Endothelial cell of umbilical vein (primary cell): ENCODE results near the gene ZFP42. TPM values are rescaled to one million over a fixed set of nuclear protein-coding genes. Genes with fewer than 3 reads are reported as not detected.

ENCODE experiments used
- BruUV-seq: library from RNA; stranded (reverse); fragments of 400-500 nt; replicated peaks from 2 replicates; lab custom pipeline; 2021; lab: Mats Ljungman, UMichigan
- CTCF ChIA-PET: fragments of 300-600, 350-600 bp; sonication (Branson Sonifier 250); formaldehyde crosslinking; loops from one replicate; lab custom pipeline; 2021; ENCODE audit warnings: antibody characterized with exemption, inconsistent platforms; lab: Charles Lee
- POLR2A ChIA-PET: fragments of 300-600, 350-600 bp; sonication (Branson Sonifier 250); formaldehyde crosslinking; loops from one replicate; lab custom pipeline; 2021; ENCODE audit warnings: antibody characterized with exemption, inconsistent platforms; lab: Charles Lee
- DNase-seq: peaks from one replicate; pipeline ENCODE4 v3.0.0-alpha.2; 2011; ENCODE audit warnings: low read depth, low spot score
- FAIRE-seq: peaks from 2 replicates; lab custom pipeline; 2011; peaks lifted over from hg19 to GRCh38; lab: Jason Lieb, UNC
- H2AFZ ChIP-seq: 2 replicates; pipeline ENCODE4 v1.6.0; 2012; ENCODE audit warnings: low read depth, low read length, control low read depth, inconsistent platforms
- H3K27ac ChIP-seq: 2 replicates; pipeline ENCODE4 v1.5.1; 2011; ENCODE audit warnings: low read depth, mild to moderate bottlenecking, control low read depth, low read length, moderate library complexity; ENCODE audit not compliant: insufficient read depth
- H3K27me3 ChIP-seq, 2 experiments: 2 replicates each; pipeline versions ENCODE4 v1.6.0 to v1.6.1; 2011; ENCODE audit warnings: low read length in 2 of 2, mixed read lengths in 1 of 2; ENCODE audit not compliant: control insufficient read depth in 2 of 2, insufficient read depth in 2 of 2
- H3K36me3 ChIP-seq, 2 experiments: 2 replicates in 1 of 2; 3 replicates in 1 of 2; pipeline ENCODE4 v1.5.1; 2011; ENCODE audit warnings: low read length in 2 of 2, mild to moderate bottlenecking in 1 of 2, moderate library complexity in 1 of 2; ENCODE audit not compliant: control insufficient read depth in 2 of 2, insufficient read depth in 2 of 2; ENCODE audit errors: extremely low read depth in 1 of 2
- H3K4me1 ChIP-seq: 3 replicates; pipeline ENCODE4 v1.5.1; 2011; ENCODE audit warnings: mild to moderate bottlenecking, low read length; ENCODE audit not compliant: control insufficient read depth, insufficient read depth; ENCODE audit errors: extremely low read depth
- H3K4me2 ChIP-seq: 2 replicates; pipeline ENCODE4 v1.6.1; 2011; ENCODE audit warnings: low read length, control low read depth, mixed read lengths; ENCODE audit not compliant: insufficient read depth
- H3K4me3 ChIP-seq, 3 experiments: fragments of 200-600 bp in 1 of 3; sonication (generic), shearing (Covaris generic) in 1 of 3; replicated peaks in 1 of 3; 2 replicates each; pipeline ENCODE4 v1.5.1; 2011 to 2016; ENCODE audit warnings: control low read depth in 3 of 3, low read length in 3 of 3, mild to moderate bottlenecking in 2 of 3, inconsistent platforms in 1 of 3, low read depth in 1 of 3, moderate library complexity in 1 of 3; ENCODE audit not compliant: insufficient read depth in 1 of 3
- H3K79me2 ChIP-seq: 2 replicates; pipeline ENCODE4 v1.6.0; 2012; ENCODE audit warnings: low read length, inconsistent platforms; ENCODE audit not compliant: control insufficient read depth, insufficient read depth
- H3K9ac ChIP-seq: replicated peaks from 2 replicates; pipeline ENCODE3; 2011; ENCODE audit warnings: low read length, control low read depth; ENCODE audit not compliant: insufficient read depth; ENCODE audit errors: extremely low read depth
- H3K9me1 ChIP-seq: replicated peaks from 3 replicates; pipeline ENCODE4 v1.6.0; 2011; ENCODE audit warnings: mild to moderate bottlenecking, low read length; ENCODE audit not compliant: control insufficient read depth, insufficient read depth; ENCODE audit errors: extremely low read depth
- H3K9me3 ChIP-seq: replicated peaks from 2 replicates; pipeline ENCODE4 v1.5.1; 2012; ENCODE audit warnings: low read length, inconsistent platforms; ENCODE audit not compliant: control insufficient read depth, insufficient read depth
- H4K20me1 ChIP-seq: replicated peaks from 2 replicates; pipeline ENCODE3; 2011; ENCODE audit warnings: mild to moderate bottlenecking, low read length; ENCODE audit not compliant: control insufficient read depth, insufficient read depth; ENCODE audit errors: extremely low read depth
- EZH2 ChIP-seq: IDR thresholded peaks from 2 replicates; pipeline ENCODE4 v1.6.1; 2012; ENCODE audit warnings: borderline replicate concordance, low read depth, mild to moderate bottlenecking, moderate library complexity, low read length, inconsistent platforms; ENCODE audit not compliant: severe bottlenecking
- FOS ChIP-seq: IDR thresholded peaks from 2 replicates; pipeline ENCODE4 v1.6.1; 2011; ENCODE audit warnings: mild to moderate bottlenecking, low read length, moderate library complexity, borderline replicate concordance; ENCODE audit not compliant: insufficient read depth
- GATA2 ChIP-seq: IDR thresholded peaks from 2 replicates; pipeline ENCODE4 v1.7.0; 2011; ENCODE audit warnings: low read depth, mild to moderate bottlenecking, moderate library complexity, mixed read lengths, low read length; ENCODE audit not compliant: insufficient read length, insufficient read depth
- JUN ChIP-seq: IDR thresholded peaks from 2 replicates; pipeline ENCODE4 v1.6.1; 2011; ENCODE audit warnings: borderline replicate concordance, low read depth; ENCODE audit not compliant: insufficient read length, insufficient read depth
- MYC ChIP-seq: IDR thresholded peaks from one replicate; pipeline ENCODE4 v1.6.1; 2011; ENCODE audit warnings: mild to moderate bottlenecking, low read depth, low read length
- POLR2AphosphoS5 ChIP-seq: IDR thresholded peaks from 2 replicates; pipeline ENCODE4 v1.6.1; 2012; ENCODE audit warnings: low read depth, mild to moderate bottlenecking, control low read depth, low read length, moderate library complexity; ENCODE audit not compliant: insufficient read depth
- dilution Hi-C: fragments of 300-500 bp; cut with MboI; formaldehyde crosslinking; loops from one replicate; pipeline ENCODE4 v1.15.0; 2019; ENCODE audit warnings: low sequenced_read_pairs; ENCODE audit not compliant: extremely low pct_ligation_motif_present
- intact Hi-C: fragments of 100-400 bp; cut with micrococcal nuclease; formaldehyde crosslinking; loops from one replicate; pipeline ENCODE4 v1.10.0; 2022
- polyA plus RNA-seq, 4 experiments: library from polyadenylated mRNA; depleted of rRNA in 3 of 4; stranded (reverse) in 3 of 4; unstranded in 1 of 4; fragments of >200 nt; gene quantifications; 2 replicates each; pipeline versions ENCODE4 v1.2.1 to v1.2.3, GENCODE V29; 2011 to 2012; ENCODE audit warnings: missing spikeins in 1 of 4
- total RNA-seq: library from RNA; stranded (reverse); gene quantifications from 2 replicates; pipeline ENCODE4 v1.2.3, GENCODE V29; 2021
- TF ChIP-seq, protein P1 (sequence below): IDR thresholded peaks from 2 replicates; pipeline ENCODE4 v1.6.1; 2011; ENCODE audit not compliant: insufficient read depth, insufficient read length

Gene ZFP42
- total and polyA plus RNA-seq, 2 donors (not counting 3 experiments of a cell fraction or from before 2014, with no cell fraction given): 0.04 TPM; not detected in 1

DNA sequence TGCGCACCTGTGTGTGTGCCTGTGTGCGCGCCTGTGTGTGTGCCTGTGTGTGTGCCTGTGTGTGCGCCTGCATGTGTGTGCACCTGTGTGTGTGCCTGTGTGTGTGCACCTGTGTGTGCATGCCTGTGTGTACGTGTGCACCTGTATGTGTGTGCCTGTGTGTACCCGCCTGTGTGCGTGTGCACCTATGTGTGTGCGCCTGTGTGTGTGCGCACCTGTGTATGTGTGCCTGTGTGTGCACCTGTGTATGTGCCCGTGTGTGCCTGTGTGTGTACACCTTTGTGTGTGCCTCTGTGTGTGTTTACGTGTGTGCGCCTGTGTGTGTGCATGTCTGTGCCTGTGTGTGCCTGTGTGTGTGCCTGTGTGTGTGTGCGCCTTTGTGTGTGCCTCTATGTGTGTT is 33.5 kb downstream of the ZFP42 start:
- ChIA-PET POLR2A (no interaction called here), CTCF (no interaction called here)
- Histone ChIP-seq H2AFZ (no peak overlapping the region), H3K9ac (no peak overlapping the region), H3K9me1 (no peaks in the 10 kb centered on the region), H3K27ac (no peak overlapping the region), H3K9me3 (no peaks in the 10 kb centered on the region), H3K79me2 (no peaks in the 10 kb centered on the region), H3K4me2 (no peak overlapping the region), H3K4me1 (no peaks in the 10 kb centered on the region), H3K27me3 (no peaks in the 10 kb centered on the region), H3K36me3 (no peaks in the 10 kb centered on the region), H3K4me3 (no peak overlapping the region), H4K20me1 (no peaks in the 10 kb centered on the region)
- intact Hi-C loops (no loop called here), dilution Hi-C loops (no loop called here)
- DNase-seq (no peak), FAIRE-seq (no peak)
- TF ChIP-seq GATA2 (no peak), FOS (no peak), JUN (no peak), POLR2AphosphoS5 (no peak)
- no TSS peak for BruUV-seq

DNA sequence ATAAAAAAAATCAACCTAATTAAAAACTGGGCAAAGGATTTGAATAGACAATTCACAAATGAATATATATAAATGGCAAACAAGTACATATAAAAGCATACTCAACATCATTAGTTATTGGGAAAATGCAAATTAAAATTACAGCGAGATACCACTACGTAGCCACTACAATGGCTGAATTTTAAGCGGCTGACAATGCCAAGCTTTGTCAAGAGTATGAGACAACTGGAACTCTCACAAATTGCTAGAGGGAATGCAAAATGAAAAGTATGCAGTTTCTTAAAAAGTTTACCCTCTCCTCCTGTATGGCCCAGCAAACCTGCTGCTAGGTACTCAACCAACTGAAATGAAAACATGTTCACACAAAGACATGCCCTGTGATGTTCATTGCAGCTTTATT is 34.8 kb downstream of the ZFP42 start:
- no peaks in the 10 kb centered on the region for H3K9me3 ChIP-seq
- H3K4me3 ChIP-seq: no peak overlapping the region
- H3K79me2 ChIP-seq: no peaks in the 10 kb centered on the region
- H3K9me1 ChIP-seq: no peaks in the 10 kb centered on the region
- ChIA-PET POLR2A (no interaction called here), CTCF (no interaction called here)
- no peak for DNase-seq
- no peak for FAIRE-seq
- intact Hi-C loops (no loop called here), dilution Hi-C loops (no loop called here)
- no TSS peak for BruUV-seq
- no peaks in the 10 kb centered on the region for H3K36me3 ChIP-seq
- H2AFZ ChIP-seq: no peak overlapping the region
- no peaks in the 10 kb centered on the region for H4K20me1 ChIP-seq
- H3K27ac ChIP-seq: no peak overlapping the region
- H3K4me1 ChIP-seq: no peaks in the 10 kb centered on the region
- no peaks in the 10 kb centered on the region for H3K27me3 ChIP-seq
- no peak for TF ChIP-seq POLR2AphosphoS5
- TF ChIP-seq MYC: no peak
- TF ChIP-seq GATA2: no peak
- TF ChIP-seq EZH2: no peak
- TF ChIP-seq, protein P1, sequence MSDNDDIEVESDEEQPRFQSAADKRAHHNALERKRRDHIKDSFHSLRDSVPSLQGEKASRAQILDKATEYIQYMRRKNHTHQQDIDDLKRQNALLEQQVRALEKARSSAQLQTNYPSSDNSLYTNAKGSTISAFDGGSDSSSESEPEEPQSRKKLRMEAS: no peak
- H3K4me2 ChIP-seq: no peak overlapping the region
- no peak overlapping the region for H3K9ac ChIP-seq
